Activated T-cell treated with anti-CD3 and anti-CD28 coated beads, Interleukin-2, amount 50 U/mL, for 4 hours (primary cell): ENCODE results near the gene SIN3A. TPM values are rescaled to one million over a fixed set of nuclear protein-coding genes. Genes with fewer than 3 reads are reported as not detected.
"Not testable (repeated sequence)": the region's sequence is repeated elsewhere in the genome, so short reads cannot be mapped to it uniquely, and the experiment has no call there.

ENCODE experiments used
- ATAC-seq, 2 donors: fragments of 200-7000 bp; cut with Tn5 transposase; one replicate each; pipeline ENCODE4 v1.10.0; 2021
- DNase-seq: peaks from one replicate; pipeline ENCODE4 v3.0.0-alpha.2; 2020
- H3K27me3 Mint-ChIP-seq: one replicate; pipeline ENCODE4 v1.8.0; 2021; ENCODE audit warnings: low read depth, mixed read lengths
- H3K36me3 Mint-ChIP-seq: one replicate; pipeline ENCODE4 v1.8.0; 2022; ENCODE audit warnings: mixed read lengths; ENCODE audit not compliant: insufficient read depth
- H3K4me1 Mint-ChIP-seq: one replicate; pipeline ENCODE4 v1.8.0; 2021; ENCODE audit warnings: low read depth, mixed read lengths
- H3K4me3 Mint-ChIP-seq: one replicate; pipeline ENCODE4 v1.8.0; 2021; ENCODE audit warnings: mild to moderate bottlenecking, moderate library complexity, mixed read lengths
- H3K9me3 Mint-ChIP-seq: one replicate; pipeline ENCODE4 v1.8.0; 2021; ENCODE audit warnings: mixed read lengths
- total RNA-seq, 3 donors: library from RNA; stranded (reverse); gene quantifications; one replicate each; pipeline ENCODE4 v1.2.1, GENCODE V29; 2021

Gene SIN3A
- total RNA-seq, result 10 to 100 TPM; 77.8 to 79.2 (median 78.8) TPM

- Mint-ChIP-seq H3K27me3 (no peaks in the 10 kb centered on the region), H3K4me3 (peak within 1 kb of the TSS; percentile 93), H3K36me3 (peaks cover 9% of the 10 kb centered on the region), H3K4me1 (peaks cover 50% of the 10 kb centered on the region), H3K9me3 (no peaks in the 10 kb centered on the region)
- ATAC-seq (peak; percentile 44 to 51), DNase-seq (peak; percentile 99)
Measured at GRCh38 chr15:75451674-75452363, at the start of gene SIN3A. TSS of gene SIN3A (minus strand) at chr15:75451690. CDS start at chr15:75430375, 21,315 bp downstream.

- no peaks in the 10 kb centered on the region for H3K9me3 Mint-ChIP-seq
- no peak overlapping the region for H3K4me3 Mint-ChIP-seq
- DNase-seq (no peak), ATAC-seq (no peak)
- H3K36me3 Mint-ChIP-seq, result peaks cover 20% of the 10 kb centered on the region
- no peaks in the 10 kb centered on the region for H3K27me3 Mint-ChIP-seq
- H3K4me1 Mint-ChIP-seq, result no peaks in the 10 kb centered on the region
Measured at GRCh38 chr15:75493732-75494131, 42.2 kb upstream of the SIN3A start.

- Mint-ChIP-seq H3K36me3 (peaks cover 15% of the 10 kb centered on the region), H3K4me3 (no peak overlapping the region)
- no peak for ATAC-seq
Measured at GRCh38 chr15:75483961-75484360, 32.5 kb upstream of the SIN3A start.

GRCh38 chr15:75483556-75483955 lies 32.1 kb upstream of the SIN3A start:
- not testable (repeated sequence) for H3K9me3 Mint-ChIP-seq, H3K4me1 Mint-ChIP-seq, ATAC-seq, H3K4me3 Mint-ChIP-seq, H3K27me3 Mint-ChIP-seq, DNase-seq
- peaks cover 18% of the 10 kb centered on the region for H3K36me3 Mint-ChIP-seq

More at GRCh38 chr15:75483961-75484360, 32.5 kb upstream of the SIN3A start:
- DNase-seq, result no peak
- Mint-ChIP-seq H3K9me3 (no peaks in the 10 kb centered on the region), H3K27me3 (no peaks in the 10 kb centered on the region), H3K4me1 (peaks cover 3% of the 10 kb centered on the region)

- DNase-seq, result no peak
- no peak for ATAC-seq
- Mint-ChIP-seq H3K4me3 (no peak overlapping the region), H3K9me3 (no peaks in the 10 kb centered on the region), H3K4me1 (peaks cover 3% of the 10 kb centered on the region), H3K27me3 (no peaks in the 10 kb centered on the region), H3K36me3 (peaks cover 20% of the 10 kb centered on the region)
Measured at GRCh38 chr15:75483106-75483505, 31.6 kb upstream of the SIN3A start.

GRCh38 chr15:75480463-75480862 lies 29.0 kb upstream of the SIN3A start:
- not testable (repeated sequence) for H3K27me3 Mint-ChIP-seq, ATAC-seq, H3K9me3 Mint-ChIP-seq, H3K4me3 Mint-ChIP-seq, H3K4me1 Mint-ChIP-seq, DNase-seq
- peaks cover 15% of the 10 kb centered on the region for H3K36me3 Mint-ChIP-seq

GRCh38 chr15:75479670-75480069 lies 28.2 kb upstream of the SIN3A start:
- DNase-seq, result no peak
- ATAC-seq, result no peak
- Mint-ChIP-seq H3K4me3 (no peak overlapping the region), H3K27me3 (no peaks in the 10 kb centered on the region), H3K4me1 (peaks cover 1% of the 10 kb centered on the region), H3K9me3 (no peaks in the 10 kb centered on the region), H3K36me3 (peaks cover 19% of the 10 kb centered on the region)

GRCh38 chr15:75477094-75477493 lies 25.6 kb upstream of the SIN3A start:
- H3K4me3 Mint-ChIP-seq, DNase-seq, H3K9me3 Mint-ChIP-seq, H3K27me3 Mint-ChIP-seq, ATAC-seq, H3K4me1 Mint-ChIP-seq: not testable (repeated sequence)
- peaks cover 17% of the 10 kb centered on the region for H3K36me3 Mint-ChIP-seq

- no peak overlapping the region for H3K4me3 Mint-ChIP-seq
- DNase-seq (no peak), ATAC-seq (no peak)
- no peaks in the 10 kb centered on the region for H3K27me3 Mint-ChIP-seq
- no peaks in the 10 kb centered on the region for H3K4me1 Mint-ChIP-seq
- peaks cover 34% of the 10 kb centered on the region for H3K36me3 Mint-ChIP-seq
- no peaks in the 10 kb centered on the region for H3K9me3 Mint-ChIP-seq
Measured at GRCh38 chr15:75468913-75469598, 17.6 kb upstream of the SIN3A start.

GRCh38 chr15:75460646-75461045 lies 9.2 kb upstream of the SIN3A start:
- Mint-ChIP-seq H3K27me3 (no peaks in the 10 kb centered on the region), H3K4me3 (no peak overlapping the region), H3K4me1 (peaks cover 7% of the 10 kb centered on the region), H3K9me3 (no peaks in the 10 kb centered on the region), H3K36me3 (peaks cover 2% of the 10 kb centered on the region)
- DNase-seq, result no peak
- ATAC-seq, result no peak

GRCh38 chr15:75459581-75459980 lies 8.1 kb upstream of the SIN3A start:
- Mint-ChIP-seq H3K4me1 (peaks cover 7% of the 10 kb centered on the region), H3K9me3 (no peaks in the 10 kb centered on the region), H3K36me3 (no peaks in the 10 kb centered on the region), H3K4me3 (no peak overlapping the region), H3K27me3 (no peaks in the 10 kb centered on the region)
- no peak for ATAC-seq
- no peak for DNase-seq

- Mint-ChIP-seq H3K9me3 (no peaks in the 10 kb centered on the region), H3K4me1 (peaks cover 21% of the 10 kb centered on the region), H3K36me3 (no peaks in the 10 kb centered on the region), H3K4me3 (peak overlapping the region; percentile 89), H3K27me3 (no peaks in the 10 kb centered on the region)
- no peak for ATAC-seq
- no peak for DNase-seq
Measured at GRCh38 chr15:75456710-75457109, 5.2 kb upstream of the SIN3A start.

- Mint-ChIP-seq H3K4me1 (peaks cover 21% of the 10 kb centered on the region), H3K36me3 (no peaks in the 10 kb centered on the region)
Measured at GRCh38 chr15:75455982-75456531, 4.6 kb upstream of the SIN3A start.

GRCh38 chr15:75455424-75455981 lies 4.0 kb upstream of the SIN3A start:
- DNase-seq (peak; percentile 85), ATAC-seq (peak in 1 of 2 donors; percentile 8)
- peaks cover 21% of the 10 kb centered on the region for H3K4me1 Mint-ChIP-seq

More at GRCh38 chr15:75455982-75456531, 4.6 kb upstream of the SIN3A start:
- Mint-ChIP-seq H3K9me3 (no peaks in the 10 kb centered on the region), H3K4me3 (peak overlapping the region; percentile 89), H3K27me3 (no peaks in the 10 kb centered on the region)
- DNase-seq, result peak; percentile 40
- no peak for ATAC-seq

More at GRCh38 chr15:75455424-75455981, 4.0 kb upstream of the SIN3A start:
- H3K27me3 Mint-ChIP-seq, result no peaks in the 10 kb centered on the region
- peak overlapping the region; percentile 89 for H3K4me3 Mint-ChIP-seq
- no peaks in the 10 kb centered on the region for H3K9me3 Mint-ChIP-seq
- no peaks in the 10 kb centered on the region for H3K36me3 Mint-ChIP-seq
